GM23338 (cell line): ENCODE data around the gene RBPJL. TPM values are rescaled to one million over a fixed set of nuclear protein-coding genes. Genes with fewer than 3 reads are reported as not detected.

Source experiments
- ATAC-seq: fragments of 200-7000 bp; cut with Tn5 transposase; 3 replicates; pipeline ENCODE4 v1.9.1; 2020
- DNase-seq: peaks from one replicate; pipeline ENCODE4 v3.0.0-alpha.2; 2015; ENCODE audit warnings: low spot score
- H2AFZ ChIP-seq: fragments of 200-600 bp; sonication (generic); 2 replicates; pipeline ENCODE4 v1.8.0; 2016; ENCODE audit warnings: antibody characterized with exemption, mild to moderate bottlenecking, moderate library complexity
- H3F3A ChIP-seq: fragments of 200-600 bp; sonication (generic); replicated peaks from 2 replicates; pipeline ENCODE4 v1.8.0; 2017; ENCODE audit warnings: antibody characterized with exemption, mixed run types, low read depth
- H3K27ac ChIP-seq: fragments of 200-600 bp; sonication (generic); 2 replicates; pipeline ENCODE4 v1.6.1; 2016; ENCODE audit warnings: low read depth
- H3K27me3 ChIP-seq: fragments of 200-600 bp; sonication (generic); 2 replicates; pipeline ENCODE4 v1.8.0; 2016; ENCODE audit warnings: mild to moderate bottlenecking, mixed run types, moderate library complexity; ENCODE audit not compliant: insufficient read depth
- H3K36me3 ChIP-seq: fragments of 200-600 bp; sonication (generic); 2 replicates; pipeline ENCODE4 v1.8.0; 2016; ENCODE audit warnings: mild to moderate bottlenecking; ENCODE audit not compliant: insufficient read depth
- H3K4me1 ChIP-seq: fragments of 200-600 bp; sonication (generic); 2 replicates; pipeline ENCODE4 v1.8.0; 2016; ENCODE audit warnings: mild to moderate bottlenecking, moderate library complexity; ENCODE audit not compliant: insufficient read depth
- H3K4me2 ChIP-seq: fragments of 200-600 bp; sonication (generic); 2 replicates; pipeline ENCODE4 v1.7.1; 2017; ENCODE audit warnings: mixed run types
- H3K4me3 ChIP-seq: fragments of 200-600 bp; sonication (generic); 2 replicates; pipeline ENCODE4 v1.6.1; 2016; ENCODE audit warnings: mixed run types
- H3K79me2 ChIP-seq: fragments of 200-600 bp; sonication (generic); replicated peaks from 2 replicates; pipeline ENCODE4 v1.8.0; 2017; ENCODE audit warnings: mild to moderate bottlenecking; ENCODE audit not compliant: insufficient read depth
- H3K9me2 ChIP-seq: fragments of 200-600 bp; sonication (generic); 2 replicates; pipeline ENCODE4 v1.8.0; 2017; ENCODE audit not compliant: insufficient read depth
- H4K20me1 ChIP-seq: fragments of 200-600 bp; sonication (generic); replicated peaks from 2 replicates; pipeline ENCODE4 v1.8.0; 2017; ENCODE audit warnings: mild to moderate bottlenecking; ENCODE audit not compliant: insufficient read depth
- H3K27ac Mint-ChIP-seq: 2 replicates; pipeline ENCODE4 v1.8.0; 2020; ENCODE audit warnings: inconsistent platforms, mild to moderate bottlenecking, moderate library complexity, mixed read lengths
- H3K27me3 Mint-ChIP-seq: 3 replicates; pipeline ENCODE4 v1.8.0; 2022; ENCODE audit warnings: low read depth, mild to moderate bottlenecking, moderate library complexity, mixed read lengths, inconsistent platforms; ENCODE audit not compliant: insufficient read depth, poor library complexity
- H3K36me3 Mint-ChIP-seq: 3 replicates; pipeline ENCODE4 v1.8.0; 2021; ENCODE audit warnings: low read depth, mild to moderate bottlenecking, inconsistent platforms, moderate library complexity, mixed read lengths
- H3K4me1 Mint-ChIP-seq: 3 replicates; pipeline ENCODE4 v1.8.0; 2020; ENCODE audit warnings: mild to moderate bottlenecking, inconsistent platforms, mixed read lengths
- H3K4me3 Mint-ChIP-seq: 3 replicates; pipeline ENCODE4 v1.8.0; 2021; ENCODE audit warnings: moderate library complexity, mild to moderate bottlenecking, inconsistent platforms, mixed read lengths
- H3K9me3 Mint-ChIP-seq: 3 replicates; pipeline ENCODE4 v1.8.0; 2020; ENCODE audit warnings: moderate library complexity, mild to moderate bottlenecking, inconsistent platforms, mixed read lengths
- CTCF ChIP-seq, 2 experiments: fragments of 200-600 bp in 1 of 2; sonication (generic) in 1 of 2; conservative IDR thresholded peaks; 2 replicates each; pipeline versions ENCODE4 v1.5.1 to v1.6.1; 2016 to 2017; ENCODE audit warnings: antibody characterized with exemption in 2 of 2, low read depth in 2 of 2, mild to moderate bottlenecking in 2 of 2, moderate library complexity in 1 of 2
- EZH2 ChIP-seq: fragments of 200-600 bp; sonication (generic); IDR thresholded peaks from one replicate; pipeline ENCODE4 v1.8.0; 2017; ENCODE audit warnings: antibody characterized with exemption, mild to moderate bottlenecking, low read depth; ENCODE audit not compliant: unreplicated experiment
- EZH2phosphoT487 ChIP-seq: fragments of 200-600 bp; sonication (generic); IDR thresholded peaks from one replicate; pipeline ENCODE4 v1.8.1; 2018; ENCODE audit warnings: antibody characterized with exemption; ENCODE audit not compliant: unreplicated experiment
- JUNB ChIP-seq: IDR thresholded peaks from one replicate; pipeline ENCODE4 v1.6.1; 2016; ENCODE audit warnings: antibody characterized with exemption; ENCODE audit not compliant: unreplicated experiment
- NANOG ChIP-seq: IDR thresholded peaks from 2 replicates; pipeline ENCODE4 v1.6.1; 2016; ENCODE audit warnings: antibody characterized with exemption, borderline replicate concordance
- POLR2AphosphoS5 ChIP-seq: IDR thresholded peaks from 2 replicates; pipeline ENCODE4 v1.6.1; 2016; ENCODE audit warnings: antibody characterized with exemption, low read depth
- STAT1 ChIP-seq: IDR thresholded peaks from one replicate; pipeline ENCODE4 v1.6.1; 2016; ENCODE audit warnings: antibody characterized with exemption; ENCODE audit not compliant: unreplicated experiment
- ZNF114 ChIP-seq: fragments of 250-450 bp; sonication (Bioruptor Pico); IDR thresholded peaks from 2 replicates; pipeline ENCODE4 v1.5.0; 2020; ENCODE audit warnings: mild to moderate bottlenecking, moderate library complexity
- ZNF331 ChIP-seq: fragments of 250-450 bp; sonication (Bioruptor Pico); IDR thresholded peaks from 2 replicates; pipeline ENCODE4 v1.5.0; 2020; ENCODE audit warnings: low read depth, mild to moderate bottlenecking, moderate library complexity
- ZNF462 ChIP-seq: fragments of 250-450 bp; sonication (Bioruptor Pico); IDR thresholded peaks from 2 replicates; pipeline ENCODE4 v1.5.0; 2020; ENCODE audit warnings: mild to moderate bottlenecking, moderate library complexity
- polyA plus RNA-seq: library from polyadenylated mRNA; unstranded; fragments of >200 nt; fragmentation: Nextera tagmentation; extraction: Ambion mirVana; gene quantifications from 2 replicates; pipeline ENCODE4 v1.2.1, GENCODE V29; 2016
- total RNA-seq: library from RNA; depleted of rRNA; stranded (reverse); fragments of >200 nt; shearing (Covaris generic); gene quantifications from 2 replicates; pipeline ENCODE4 v1.2.3, GENCODE V29; 2014

The RBPJL gene
- total and polyA plus RNA-seq, 2 experiments from 2014 or later = 0.44 to 0.66 TPM

GRCh38 chr20:45346851-45347250 is 40.2 kb downstream of the RBPJL start:
- peak overlapping the region; percentile 98 for H3K4me2 ChIP-seq
- ATAC-seq = no peak
- H3K9me3 Mint-ChIP-seq = no peaks in the 10 kb centered on the region
- H3K36me3 Mint-ChIP-seq = no peaks in the 10 kb centered on the region
- peak overlapping the region; percentile 92 for H3K4me3 ChIP-seq
- peaks cover 13% of the 10 kb centered on the region for H3K27me3 Mint-ChIP-seq
- peaks cover 55% of the 10 kb centered on the region for H3K79me2 ChIP-seq
- no peak overlapping the region for H2AFZ ChIP-seq
- peaks cover 9% of the 10 kb centered on the region; the same call in 1 of the 2 replicates for H3K27me3 ChIP-seq
- H3F3A ChIP-seq = 0 out of 2 replicates have a peak, but pooled peaks cover 5% of the 10 kb centered on the region
- H3K4me1 ChIP-seq = peaks cover 58% of the 10 kb centered on the region
- H3K36me3 ChIP-seq = no peaks in the 10 kb centered on the region
- no peaks in the 10 kb centered on the region for H3K9me2 ChIP-seq
- TF ChIP-seq POLR2AphosphoS5 = no peak
- TF ChIP-seq JUNB = no peak
- TF ChIP-seq ZNF331 = no peak
- TF ChIP-seq ZNF114 = no peak
- TF ChIP-seq NANOG = no peak
- no peak for TF ChIP-seq EZH2
- TF ChIP-seq ZNF462 = no peak
- no peak for TF ChIP-seq STAT1
- no peak for TF ChIP-seq EZH2phosphoT487
- no peak for TF ChIP-seq CTCF (conservative IDR thresholded peaks at IDR 0.05; ENCODE audit: low read depth in 2 of 2)
- no peaks in the 10 kb centered on the region for H4K20me1 ChIP-seq
- H3K27ac ChIP-seq = no peak overlapping the region
- DNase-seq = no peak
- peak overlapping the region; percentile 91 for H3K4me3 Mint-ChIP-seq
- H3K4me1 Mint-ChIP-seq = peaks cover 58% of the 10 kb centered on the region
- H3K27ac Mint-ChIP-seq = no peak overlapping the region
